BE2C (cell line): ENCODE results near the gene NDST1.

ENCODE experiments used
- DNase-seq: peaks from one replicate; pipeline ENCODE4 v3.0.0-alpha.2; 2020
- H3K27me3 ChIP-seq: fragments of 250-450 bp; sonication (Bioruptor Pico); 2 replicates; pipeline ENCODE4 v1.5.1; 2020; ENCODE audit warnings: mild to moderate bottlenecking
- H3K36me3 ChIP-seq: fragments of 250-450 bp; sonication (Bioruptor Pico); 2 replicates; pipeline ENCODE4 v1.5.1; 2020; ENCODE audit warnings: mild to moderate bottlenecking
- H3K4me1 ChIP-seq: fragments of 250-450 bp; sonication (Bioruptor Pico); 2 replicates; pipeline ENCODE4 v1.5.1; 2020
- H3K4me3 ChIP-seq: 2 replicates; pipeline ENCODE4 v1.5.1; 2011; ENCODE audit warnings: low read depth, low read length
- H3K9me3 ChIP-seq: fragments of 250-450 bp; sonication (Bioruptor Pico); 2 replicates; pipeline ENCODE4 v1.5.1; 2020
- CTCF ChIP-seq: IDR thresholded peaks from 2 replicates; pipeline ENCODE4 v1.5.1; 2012; ENCODE audit warnings: mild to moderate bottlenecking, low read depth, low read length

NDST1 gene

GRCh38 chr5:150545246-150545645 is 37.3 kb downstream of the NDST1 start:
- Histone ChIP-seq H3K36me3 (peaks cover 34% of the 10 kb centered on the region), H3K4me1 (no peaks in the 10 kb centered on the region), H3K4me3 (no peak overlapping the region), H3K9me3 (no peaks in the 10 kb centered on the region), H3K27me3 (no peaks in the 10 kb centered on the region)
- TF ChIP-seq CTCF, result no peak
- no peak for DNase-seq

- Histone ChIP-seq H3K36me3 (peaks cover 42% of the 10 kb centered on the region), H3K4me1 (no peaks in the 10 kb centered on the region), H3K4me3 (no peak overlapping the region), H3K27me3 (no peaks in the 10 kb centered on the region), H3K9me3 (no peaks in the 10 kb centered on the region)
- DNase-seq, result no peak
- TF ChIP-seq CTCF, result no peak
Measured at GRCh38 chr5:150548123-150548522, 40.2 kb downstream of the NDST1 start.

- no peak for DNase-seq
- no peaks in the 10 kb centered on the region for H3K4me1 ChIP-seq
- H3K27me3 ChIP-seq, result no peaks in the 10 kb centered on the region
- H3K36me3 ChIP-seq, result peaks cover 54% of the 10 kb centered on the region
- no peak overlapping the region for H3K4me3 ChIP-seq
- no peaks in the 10 kb centered on the region for H3K9me3 ChIP-seq
- TF ChIP-seq CTCF, result no peak
Measured at GRCh38 chr5:150549735-150550134, 41.8 kb downstream of the NDST1 start.

GRCh38 chr5:150550286-150550685 is 42.4 kb downstream of the NDST1 start:
- DNase-seq, result no peak
- no peak for TF ChIP-seq CTCF
- Histone ChIP-seq H3K4me1 (no peaks in the 10 kb centered on the region), H3K36me3 (peaks cover 56% of the 10 kb centered on the region), H3K4me3 (no peak overlapping the region), H3K9me3 (no peaks in the 10 kb centered on the region), H3K27me3 (no peaks in the 10 kb centered on the region)

GRCh38 chr5:150551066-150551465 is 43.1 kb downstream of the NDST1 start:
- Histone ChIP-seq H3K27me3 (no peaks in the 10 kb centered on the region), H3K4me3 (no peak overlapping the region), H3K9me3 (no peaks in the 10 kb centered on the region), H3K36me3 (peaks cover 55% of the 10 kb centered on the region), H3K4me1 (no peaks in the 10 kb centered on the region)
- no peak for TF ChIP-seq CTCF
- no peak for DNase-seq

- H3K36me3 ChIP-seq, result peaks cover 48% of the 10 kb centered on the region
- no peak for TF ChIP-seq CTCF
- DNase-seq, result no peak
- H3K4me3 ChIP-seq, result no peak overlapping the region
- H3K4me1 ChIP-seq, result no peaks in the 10 kb centered on the region
- H3K27me3 ChIP-seq, result no peaks in the 10 kb centered on the region
- H3K9me3 ChIP-seq, result no peaks in the 10 kb centered on the region
Measured at GRCh38 chr5:150553402-150553801, 45.5 kb downstream of the NDST1 start.
